GM19328 (cell line): Measurements from ENCODE around the gene RPTN.

ENCODE experiments used
- ATAC-seq: cut with Tn5 transposase; IDR thresholded peaks from one replicate; pipeline ENCODE4 v1.9.1; 2021; ENCODE audit warnings: mild to moderate bottlenecking, moderate library complexity; ENCODE audit not compliant: unreplicated experiment

Gene RPTN

DNA sequence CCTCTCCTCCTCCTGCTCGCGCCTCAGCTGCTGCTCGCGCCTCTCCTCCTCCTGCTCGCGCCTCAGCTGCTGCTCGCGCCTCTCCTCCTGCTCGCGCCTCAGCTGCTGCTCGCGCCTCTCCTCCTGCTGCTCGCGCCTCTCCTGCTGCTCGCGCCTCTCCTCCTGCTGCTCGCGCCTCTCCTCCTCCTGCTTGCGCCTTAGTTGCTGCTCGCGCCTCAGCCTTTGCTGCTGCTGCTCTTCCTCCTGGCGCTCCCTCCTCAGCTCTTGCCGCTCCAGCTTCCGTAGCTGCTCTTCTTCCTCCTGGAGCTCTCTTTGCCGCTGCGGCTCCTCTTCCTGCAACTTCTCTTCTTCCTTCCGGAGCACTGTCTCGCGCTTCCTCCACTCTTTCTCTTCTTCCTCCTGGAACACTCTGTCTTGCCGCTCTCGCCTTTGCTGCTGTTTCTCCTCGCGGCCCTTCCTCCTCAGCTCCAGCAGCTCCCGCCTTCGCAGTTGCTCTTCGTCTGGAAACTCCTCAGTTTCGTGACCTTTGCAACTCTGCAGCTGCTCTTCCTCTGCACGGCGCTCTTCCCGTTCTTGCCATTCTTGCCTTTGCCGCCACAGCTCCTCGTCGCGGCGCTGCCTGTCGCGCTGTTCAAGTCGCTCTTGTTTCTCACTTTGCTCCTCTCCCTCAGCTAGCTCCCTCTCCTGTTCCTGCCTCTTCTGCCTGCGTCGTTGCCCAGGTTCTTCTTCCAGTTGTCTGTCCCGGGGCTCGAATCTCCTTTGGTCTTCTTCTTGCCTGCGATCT lies 46.7 kb downstream of the RPTN start:
- no peak for ATAC-seq

GRCh38 chr1:152111515-152111968 lies 47.5 kb downstream of the RPTN start:
- ATAC-seq = no peak

DNA sequence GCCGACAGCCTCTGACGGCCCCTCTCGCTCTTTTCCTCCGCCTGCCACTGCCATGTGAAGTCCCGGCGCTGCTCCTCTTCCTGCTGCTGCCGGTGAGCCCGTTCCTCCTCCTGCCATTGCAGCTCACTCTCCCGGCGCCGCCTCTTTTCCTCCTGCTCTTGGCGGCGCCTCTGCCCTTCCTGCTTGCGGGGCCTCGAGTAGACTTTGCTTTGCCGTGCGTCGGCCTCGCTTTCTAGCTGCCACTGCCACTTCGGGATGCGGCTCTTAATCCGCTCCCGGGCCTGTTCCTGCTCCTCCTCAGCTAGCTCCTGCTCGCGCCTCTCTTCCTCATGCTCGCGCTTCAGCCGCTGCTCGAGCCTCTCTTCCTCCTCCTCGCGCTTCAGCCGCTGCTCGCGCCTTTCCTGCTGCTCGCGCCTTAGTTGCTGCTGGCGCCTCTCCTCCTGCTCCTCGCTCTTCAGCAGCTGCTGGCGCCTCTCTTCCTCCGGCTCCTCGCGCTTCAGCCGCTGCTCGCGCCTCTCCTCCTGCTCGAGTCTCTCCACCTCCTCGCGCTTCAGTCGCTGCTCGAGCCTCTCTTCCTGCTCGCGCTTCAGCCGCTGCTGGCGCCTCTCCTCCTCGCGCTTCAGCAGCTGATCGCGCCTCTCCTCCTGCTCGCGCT lies 48.0 kb downstream of the RPTN start:
- ATAC-seq = no peak

DNA sequence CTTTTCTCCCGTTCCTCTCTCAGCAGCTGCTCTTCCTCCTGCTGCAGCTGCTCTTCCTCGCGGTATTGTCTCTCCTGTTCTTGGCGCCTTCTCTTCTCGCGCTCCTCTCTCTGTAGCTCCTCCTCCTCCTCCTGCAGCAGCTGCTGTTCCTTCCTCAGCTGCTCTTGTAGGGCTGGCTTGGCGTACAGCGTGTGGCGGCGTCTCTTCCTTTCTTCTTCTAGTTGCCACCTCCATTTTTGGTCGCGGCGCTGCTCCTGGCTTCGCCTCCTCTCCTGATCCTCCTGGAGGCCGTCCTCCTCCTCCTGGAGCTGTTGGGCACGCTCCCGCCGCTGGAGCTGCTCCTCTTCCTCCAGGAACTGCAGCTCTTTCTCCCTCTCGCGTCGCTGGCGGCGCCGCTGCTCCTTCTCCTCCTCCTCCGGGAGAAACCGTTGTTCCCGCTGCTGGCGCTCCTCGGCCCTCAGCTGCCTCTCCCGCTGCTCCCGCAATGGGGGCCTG lies 48.6 kb downstream of the RPTN start:
- no peak for ATAC-seq

DNA sequence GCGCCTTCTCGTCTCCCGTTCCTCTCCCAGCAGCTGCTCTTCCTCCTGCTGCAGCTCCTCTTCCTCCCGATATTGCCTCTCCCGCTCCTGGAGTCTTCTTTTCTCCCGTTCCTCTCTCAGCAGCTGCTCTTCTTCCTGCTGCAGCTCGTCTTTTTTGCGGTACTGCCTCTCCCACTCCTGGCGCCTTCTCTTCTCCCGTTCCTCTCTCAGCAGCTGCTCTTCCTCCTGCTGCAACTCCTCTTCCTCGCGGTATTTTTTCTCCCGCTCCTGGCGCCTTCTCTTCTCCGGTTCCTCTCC lies 49.1 kb downstream of the RPTN start:
- no peak for ATAC-seq

DNA sequence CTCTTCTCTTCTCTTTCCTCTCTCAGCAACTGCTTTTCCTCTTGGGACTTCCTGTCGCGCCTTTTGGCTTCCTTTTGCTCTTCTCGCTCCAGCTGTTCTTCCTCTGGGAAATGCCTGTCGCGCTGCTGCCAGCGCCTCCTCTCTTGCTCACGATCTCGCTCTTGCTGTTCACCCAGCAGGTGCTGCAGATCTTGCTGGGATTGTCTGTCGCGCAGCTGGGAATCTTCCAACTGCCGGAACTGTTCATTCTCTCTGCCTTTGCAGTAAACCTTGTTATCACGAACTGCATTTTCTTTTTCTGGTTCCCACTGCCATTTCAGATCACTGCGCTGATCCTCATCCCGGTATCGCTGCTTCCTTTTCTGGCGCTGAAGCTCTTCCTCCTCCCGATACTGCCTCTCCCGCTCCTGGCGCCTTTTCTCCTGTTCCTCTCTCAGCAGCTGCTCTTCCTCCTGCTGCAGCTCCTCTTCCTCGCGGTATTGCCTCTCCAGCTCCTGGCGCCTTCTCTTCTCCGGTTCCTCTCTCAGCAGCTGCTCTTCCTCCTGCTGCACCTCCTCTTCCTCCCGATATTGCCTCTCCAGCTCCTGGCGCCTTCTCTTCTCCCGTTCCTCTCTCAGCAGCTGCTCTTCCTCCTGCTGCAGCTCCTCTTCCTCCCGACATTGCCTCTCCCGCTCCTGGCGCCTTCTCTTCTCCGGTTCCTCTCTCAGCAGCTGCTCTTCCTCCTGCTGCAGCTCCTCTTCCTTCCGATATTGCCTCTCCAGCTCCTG lies 49.6 kb downstream of the RPTN start:
- ATAC-seq = no peak

- no peak for ATAC-seq
Measured at GRCh38 chr1:152108882-152109222, 50.2 kb downstream of the RPTN start.

DNA sequence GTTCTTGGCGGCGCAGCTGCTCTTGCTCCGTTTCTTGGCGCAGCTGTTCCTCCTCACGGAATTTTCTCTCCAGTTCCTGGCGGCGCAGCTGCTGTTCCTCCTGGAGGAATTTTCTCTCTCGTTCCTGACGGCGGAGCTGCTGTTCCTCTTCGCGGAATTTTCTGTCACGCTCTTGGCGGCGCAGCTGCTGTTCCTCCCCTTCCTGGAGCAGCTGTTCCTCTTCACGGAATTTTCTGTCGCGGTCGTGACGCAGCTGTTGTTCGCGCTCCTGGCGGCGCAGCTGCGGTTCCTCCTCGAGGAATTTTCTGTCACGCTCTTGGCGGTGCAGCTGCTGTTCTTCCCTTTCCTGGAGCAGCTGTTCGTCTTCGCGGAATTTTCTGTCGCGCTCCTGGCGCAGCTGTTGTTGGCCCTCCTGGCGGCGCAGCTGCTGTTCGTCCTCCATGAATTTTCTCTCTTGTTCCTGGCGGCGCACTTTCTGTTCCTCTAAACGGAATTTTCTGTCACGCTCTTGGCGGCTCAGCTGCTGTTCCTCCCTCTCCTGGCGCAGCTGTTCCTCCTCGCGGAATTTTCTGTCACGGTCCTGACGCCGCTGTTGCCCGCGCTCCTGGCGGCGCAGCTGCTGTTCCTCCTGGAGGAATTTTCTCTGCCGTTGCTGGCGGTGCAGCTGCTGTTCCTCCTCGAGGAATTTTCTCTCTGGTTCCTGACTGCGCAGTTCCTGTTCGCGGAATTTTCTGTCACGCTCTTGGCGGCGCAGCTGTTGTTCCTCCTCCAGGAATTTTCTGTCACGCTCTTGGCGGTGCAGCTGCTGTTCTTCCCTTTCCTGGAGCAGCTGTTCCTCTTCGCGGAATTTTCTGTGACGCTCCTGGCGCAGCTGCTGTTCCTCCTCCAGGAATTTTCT lies 50.8 kb downstream of the RPTN start:
- no peak for ATAC-seq

- no peak for ATAC-seq
Measured at GRCh38 chr1:152107031-152107983, 51.7 kb downstream of the RPTN start.

- no peak for ATAC-seq
Measured at GRCh38 chr1:152104854-152105253, 54.2 kb downstream of the RPTN start.
